MM.1S (cell line): ENCODE measurements around the gene KRTAP4-8.
"Not testable (repeated sequence)": the region's sequence is repeated elsewhere in the genome, so short reads cannot be mapped to it uniquely, and the experiment has no call there.

Source experiments
- DNase-seq: peaks from one replicate; pipeline ENCODE4 v3.0.0-alpha.2; 2015
- H2AFZ ChIP-seq: fragments of 300-600 bp; sonication (generic); 2 replicates; pipeline ENCODE4 v1.6.0; 2016; ENCODE audit warnings: antibody characterized with exemption, low read length
- H3F3A ChIP-seq: fragments of 300-600 bp; sonication (generic); 2 replicates; pipeline ENCODE4 v1.6.1; 2016; ENCODE audit warnings: mild to moderate bottlenecking, antibody characterized with exemption, low read length, moderate library complexity, mixed read lengths; ENCODE audit not compliant: insufficient read depth
- H3K27ac ChIP-seq: fragments of 300-600 bp; sonication (generic); 2 replicates; pipeline ENCODE4 v1.5.1; 2016; ENCODE audit warnings: mild to moderate bottlenecking, low read length
- H3K27me3 ChIP-seq: fragments of 300-600 bp; sonication (generic); replicated peaks from 2 replicates; pipeline ENCODE4 v1.6.0; 2016; ENCODE audit warnings: low read length; ENCODE audit not compliant: insufficient read depth
- H3K36me3 ChIP-seq: fragments of 300-600 bp; sonication (generic); replicated peaks from 2 replicates; pipeline ENCODE4 v1.6.1; 2016; ENCODE audit warnings: mild to moderate bottlenecking, low read length, mixed read lengths; ENCODE audit not compliant: insufficient read depth
- H3K4me1 ChIP-seq: fragments of 300-600 bp; sonication (generic); 2 replicates; pipeline ENCODE4 v1.6.1; 2016; ENCODE audit warnings: low read length, mixed read lengths
- H3K4me2 ChIP-seq: fragments of 300-600 bp; sonication (generic); 2 replicates; pipeline ENCODE4 v1.6.0; 2016; ENCODE audit warnings: low read depth, low read length
- H3K4me3 ChIP-seq: fragments of 300-600 bp; sonication (generic); 2 replicates; pipeline ENCODE4 v1.5.1; 2016; ENCODE audit warnings: low read length, mixed read lengths
- H3K79me2 ChIP-seq: fragments of 300-600 bp; sonication (generic); 2 replicates; pipeline ENCODE4 v1.6.1; 2016; ENCODE audit warnings: mixed run types, low read length, mixed read lengths
- H3K9ac ChIP-seq: fragments of 300-600 bp; sonication (generic); 2 replicates; pipeline ENCODE4 v1.6.1; 2016; ENCODE audit warnings: low read length, mixed read lengths
- H3K9me2 ChIP-seq: fragments of 300-600 bp; sonication (generic); replicated peaks from 2 replicates; pipeline ENCODE4 v1.6.1; 2016; ENCODE audit warnings: mild to moderate bottlenecking, low read length, mixed read lengths; ENCODE audit not compliant: insufficient read depth
- H3K9me3 ChIP-seq: fragments of 300-600 bp; sonication (generic); replicated peaks from 2 replicates; pipeline ENCODE4 v1.6.1; 2016; ENCODE audit warnings: mild to moderate bottlenecking, low read length, mixed read lengths; ENCODE audit not compliant: insufficient read depth
- H4K20me1 ChIP-seq: fragments of 300-600 bp; sonication (generic); 2 replicates; pipeline ENCODE4 v1.6.1; 2016; ENCODE audit warnings: mild to moderate bottlenecking, low read length, moderate library complexity, mixed read lengths; ENCODE audit not compliant: insufficient read depth
- CTCF ChIP-seq: fragments of 300-600 bp; sonication (generic); IDR thresholded peaks from 2 replicates; pipeline ENCODE4 v1.5.1; 2016; ENCODE audit warnings: antibody characterized with exemption, low read length, mixed read lengths
- EZH2 ChIP-seq: fragments of 300-600 bp; sonication (generic); optimal IDR thresholded peaks from 2 replicates; pipeline ENCODE3; 2017; ENCODE audit warnings: low read depth, mild to moderate bottlenecking, antibody characterized with exemption, low read length, mixed read lengths
- EZH2phosphoT487 ChIP-seq: fragments of 300-600 bp; sonication (generic); IDR thresholded peaks from 2 replicates; pipeline ENCODE4 v1.6.1; 2018; ENCODE audit warnings: antibody characterized with exemption, low read length

The KRTAP4-8 gene

DNA sequence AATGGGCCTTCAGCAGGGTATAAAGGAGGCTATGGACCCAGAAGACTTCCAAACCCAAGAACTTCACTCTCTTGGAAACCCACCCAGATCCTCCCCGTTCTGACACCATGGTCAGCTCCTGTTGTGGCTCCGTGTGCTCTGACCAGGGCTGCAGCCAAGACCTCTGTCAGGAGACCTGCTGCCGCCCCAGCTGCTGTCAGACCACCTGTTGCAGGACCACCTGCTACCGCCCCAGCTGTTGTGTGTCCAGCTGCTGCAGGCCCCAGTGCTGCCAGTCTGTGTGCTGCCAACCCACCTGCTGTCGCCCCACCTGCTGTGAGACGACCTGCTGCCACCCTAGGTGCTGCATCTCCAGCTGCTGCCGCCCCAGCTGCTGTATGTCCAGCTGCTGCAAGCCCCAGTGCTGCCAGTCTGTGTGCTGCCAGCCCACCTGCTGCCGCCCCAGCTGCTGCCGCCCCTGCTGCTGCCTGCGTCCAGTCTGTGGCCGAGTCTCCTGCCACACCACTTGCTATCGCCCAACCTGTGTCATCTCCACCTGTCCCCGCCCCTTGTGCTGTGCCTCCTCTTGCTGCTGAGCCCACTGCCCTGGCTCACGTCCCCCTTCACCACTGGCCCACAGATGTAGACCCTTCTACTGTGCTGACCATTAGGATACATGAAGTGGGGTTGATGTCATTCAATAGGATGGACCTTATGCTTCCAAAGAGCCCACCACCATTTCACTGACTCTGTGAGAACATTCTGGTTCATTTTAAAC, 13.7 kb downstream of the KRTAP4-8 start, which contains the start of gene KRTAP4-7:
TSS of gene KRTAP4-7 (plus strand) at position 51 of the 757 bp plus-strand sequence. CDS start at position 108, 57 bp downstream.
- not testable (repeated sequence) for H3K9me2 ChIP-seq, H3K4me2 ChIP-seq, H3F3A ChIP-seq, DNase-seq, H3K27ac ChIP-seq, H2AFZ ChIP-seq, H3K4me1 ChIP-seq, H3K9me3 ChIP-seq, H3K36me3 ChIP-seq, H4K20me1 ChIP-seq, H3K9ac ChIP-seq, H3K27me3 ChIP-seq, H3K79me2 ChIP-seq, H3K4me3 ChIP-seq

- not testable (repeated sequence) for H3K9me2 ChIP-seq, H4K20me1 ChIP-seq, H3K4me3 ChIP-seq, H3K79me2 ChIP-seq, H3K4me2 ChIP-seq, H3K9ac ChIP-seq, H3K36me3 ChIP-seq, H3K27me3 ChIP-seq, H3K4me1 ChIP-seq, H3K27ac ChIP-seq, DNase-seq, H3F3A ChIP-seq, H2AFZ ChIP-seq, H3K9me3 ChIP-seq
These were observed 14.5 kb downstream of the KRTAP4-8 start for GRCh38 chr17:41083427-41083826.

GRCh38 chr17:41082626-41083025, 15.3 kb downstream of the KRTAP4-8 start:
- Histone ChIP-seq H3K9me3 (no peaks in the 10 kb centered on the region), H3K9ac (no peak overlapping the region), H3K79me2 (no peaks in the 10 kb centered on the region), H3F3A (no peaks in the 10 kb centered on the region), H3K9me2 (no peaks in the 10 kb centered on the region), H2AFZ (no peak overlapping the region), H3K36me3 (no peaks in the 10 kb centered on the region), H3K4me1 (no peaks in the 10 kb centered on the region), H3K4me2 (no peak overlapping the region), H3K27me3 (no peaks in the 10 kb centered on the region), H4K20me1 (no peaks in the 10 kb centered on the region), H3K27ac (no peak overlapping the region), H3K4me3 (no peak overlapping the region)
- DNase-seq, result no peak
- TF ChIP-seq CTCF (no peak), EZH2phosphoT487 (no peak), EZH2 (no peak)

DNA sequence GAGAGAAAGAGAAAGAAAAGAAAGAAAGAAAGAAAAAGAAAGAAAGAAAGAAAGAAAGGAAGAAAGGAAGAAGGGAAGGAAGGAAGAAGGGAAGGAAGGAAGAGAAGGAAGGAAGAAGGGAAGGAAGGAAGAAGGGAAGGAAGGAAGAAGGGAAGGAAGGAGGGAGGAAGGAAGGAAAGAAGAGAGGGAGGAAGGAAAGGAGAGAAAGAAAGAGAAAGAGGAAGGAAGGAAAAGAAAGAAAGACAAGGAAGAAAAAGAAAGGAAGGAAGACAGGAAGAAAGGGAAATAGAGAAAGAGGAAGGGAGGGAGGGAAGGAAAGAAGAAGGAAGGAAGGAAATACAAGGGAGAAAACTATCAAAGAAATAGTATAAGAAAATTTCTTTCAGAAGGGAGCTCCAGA, 21.2 kb downstream of the KRTAP4-8 start:
- no peak overlapping the region for H3K27ac ChIP-seq
- TF ChIP-seq CTCF (no peak), EZH2 (no peak), EZH2phosphoT487 (no peak)
- H3K9me3 ChIP-seq, result no peaks in the 10 kb centered on the region
- H4K20me1 ChIP-seq, result no peaks in the 10 kb centered on the region
- DNase-seq, result no peak
- no peak overlapping the region for H2AFZ ChIP-seq
- no peaks in the 10 kb centered on the region for H3K9me2 ChIP-seq
- no peaks in the 10 kb centered on the region for H3K27me3 ChIP-seq
- H3K36me3 ChIP-seq, result no peaks in the 10 kb centered on the region
- H3F3A ChIP-seq, result no peaks in the 10 kb centered on the region
- no peak overlapping the region for H3K4me3 ChIP-seq
- H3K4me2 ChIP-seq, result no peak overlapping the region
- H3K4me1 ChIP-seq, result no peaks in the 10 kb centered on the region
- no peaks in the 10 kb centered on the region for H3K79me2 ChIP-seq
- no peak overlapping the region for H3K9ac ChIP-seq
